GM11168 (cell line): ENCODE measurements around the gene EVI5.

Experiments used
- in situ Hi-C: fragments of 300-500 bp; cut with MboI; formaldehyde crosslinking; loops from one replicate; pipeline ENCODE4 v1.12.0; 2022; ENCODE audit warnings: low sequenced_read_pairs; ENCODE audit not compliant: unreplicated experiment

Gene EVI5

GRCh38 chr1:92494485-92495141 is 290.3 kb downstream of the EVI5 start:
- in situ Hi-C loops = loop anchor here (10.0 kb wide), 1 partner anchor 190 kb away; no protein-coding TSS in a partner anchor

GRCh38 chr1:92493139-92493538 is 291.8 kb downstream of the EVI5 start:
- in situ Hi-C loops = loop anchor here (10.0 kb wide), 1 partner anchor 188 kb away; no protein-coding TSS in a partner anchor

DNA sequence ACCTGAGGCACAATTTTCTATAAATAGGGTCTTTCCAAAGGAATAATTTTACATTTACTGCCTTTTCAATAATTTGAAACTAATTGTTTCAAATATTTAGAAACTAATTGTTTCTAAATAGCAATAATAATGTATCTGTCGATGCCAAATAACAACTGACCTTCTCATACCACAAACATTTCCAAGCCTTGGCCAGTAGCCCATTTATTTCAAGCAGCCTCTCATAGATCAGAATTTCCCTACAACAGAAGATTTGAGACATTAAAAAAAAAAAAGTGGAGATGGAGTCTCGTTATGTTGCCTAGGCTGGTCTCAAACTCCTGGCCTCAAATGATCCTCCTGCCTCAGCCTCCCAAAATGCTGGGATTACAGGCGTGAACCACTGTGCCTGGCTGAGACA is 296.1 kb downstream of the EVI5 start:
- in situ Hi-C loops = no loop called here

DNA sequence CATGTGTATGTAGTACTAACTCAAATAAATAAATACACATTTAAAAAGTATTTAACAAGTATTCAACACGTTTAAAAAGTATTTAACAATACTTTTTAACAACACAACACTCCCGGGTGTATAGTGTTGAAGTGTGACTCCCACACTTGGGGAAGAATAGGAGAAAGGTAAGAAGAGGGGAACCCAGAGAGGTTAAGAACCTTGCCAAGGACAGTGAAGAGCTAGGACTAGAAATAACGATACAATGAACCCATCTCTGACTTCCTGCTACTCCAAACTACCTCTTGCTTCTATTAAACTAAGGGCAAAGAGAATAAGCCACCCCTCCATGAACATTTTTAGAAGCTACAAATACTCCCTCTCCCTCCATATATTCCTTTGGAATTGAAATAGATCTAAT is 296.5 kb downstream of the EVI5 start:
- in situ Hi-C loops = no loop called here

DNA sequence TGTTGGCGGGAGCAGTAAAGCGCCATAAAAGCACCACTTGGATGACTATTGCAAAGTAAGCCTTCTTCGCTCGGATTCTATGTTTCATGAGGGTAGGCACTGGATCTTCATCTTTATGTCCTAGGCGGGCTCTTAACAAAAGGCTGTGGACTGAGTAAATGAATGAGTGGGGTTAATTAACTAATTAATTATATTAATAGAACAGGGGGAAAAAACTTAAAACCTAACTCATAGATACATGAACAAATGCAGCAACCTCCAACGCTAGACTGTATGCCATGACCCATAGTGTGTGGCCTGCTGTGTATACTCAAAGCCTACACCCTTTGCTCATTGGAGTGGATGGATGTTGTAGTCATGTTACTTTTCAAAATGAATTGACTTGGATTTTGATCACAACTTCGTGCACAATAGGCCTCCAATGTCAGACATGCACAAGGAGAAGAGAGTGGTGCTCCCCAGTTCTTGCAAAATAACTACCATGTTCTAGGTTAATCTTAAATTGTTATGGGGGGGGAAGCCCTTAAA is 297.8 kb downstream of the EVI5 start:
- in situ Hi-C loops = no loop called here

DNA sequence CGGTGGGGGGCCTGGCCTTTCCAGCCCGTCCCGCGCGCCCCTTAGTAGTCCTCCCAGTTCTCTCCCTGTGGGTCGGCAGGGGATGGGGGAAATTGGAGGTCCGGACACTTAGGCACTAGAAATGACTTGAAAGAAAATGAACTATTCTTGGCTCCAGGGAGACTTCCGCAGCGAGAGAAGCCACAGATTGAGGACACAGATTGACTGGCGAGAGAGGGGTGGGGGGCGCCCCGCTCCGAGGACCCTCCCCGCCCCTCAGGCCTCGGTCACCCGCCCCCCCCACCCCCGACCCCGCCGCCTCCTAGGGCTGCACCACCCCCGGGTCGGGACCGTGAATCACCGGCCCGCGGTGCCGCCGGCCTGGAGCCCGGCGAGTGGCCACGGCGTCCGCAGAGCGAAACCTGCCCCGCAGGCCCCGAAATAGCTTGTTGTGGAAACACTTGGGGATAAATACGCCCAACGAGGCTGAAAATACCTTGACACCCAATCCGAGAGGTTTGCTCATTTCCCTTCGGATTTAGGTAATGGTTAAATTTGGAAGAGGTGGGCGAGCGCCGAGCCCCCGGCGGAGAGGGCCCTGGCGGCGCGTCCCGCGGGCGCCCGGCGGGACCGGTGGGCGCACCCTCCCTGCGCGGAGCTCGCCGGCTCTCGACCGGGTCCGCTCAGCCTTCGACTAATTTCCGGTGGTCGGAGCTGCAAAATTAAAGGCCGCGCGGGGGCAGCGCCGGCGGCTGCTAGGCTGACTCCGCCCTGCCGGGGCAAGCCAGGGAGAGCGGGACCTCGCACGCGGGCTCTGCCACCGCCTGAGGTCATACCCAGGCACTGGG is 298.4 kb downstream of the EVI5 start, which contains the start of gene GFI1:
GFI1 (minus strand) TSS at position 675 of the 827 bp plus-strand sequence. CDS start 3,438 bp downstream, outside the sequence.
- in situ Hi-C loops = no loop called here

GRCh38 chr1:92485381-92486250 is 299.3 kb downstream of the EVI5 start:
- in situ Hi-C loops = no loop called here

GRCh38 chr1:92484472-92485380 is 300.2 kb downstream of the EVI5 start:
- in situ Hi-C loops = loop anchor here (5.0 kb wide), 1 partner anchor 118 kb away; no protein-coding TSS in a partner anchor

GRCh38 chr1:92483610-92484471 is 301.1 kb downstream of the EVI5 start:
- in situ Hi-C loops = loop anchor here (5.0 kb wide), 1 partner anchor 118 kb away; no protein-coding TSS in a partner anchor

GRCh38 chr1:92482665-92483609 is 302.0 kb downstream of the EVI5 start:
- in situ Hi-C loops = loop anchor here (5.0 kb wide), 1 partner anchor 119 kb away; no protein-coding TSS in a partner anchor

DNA sequence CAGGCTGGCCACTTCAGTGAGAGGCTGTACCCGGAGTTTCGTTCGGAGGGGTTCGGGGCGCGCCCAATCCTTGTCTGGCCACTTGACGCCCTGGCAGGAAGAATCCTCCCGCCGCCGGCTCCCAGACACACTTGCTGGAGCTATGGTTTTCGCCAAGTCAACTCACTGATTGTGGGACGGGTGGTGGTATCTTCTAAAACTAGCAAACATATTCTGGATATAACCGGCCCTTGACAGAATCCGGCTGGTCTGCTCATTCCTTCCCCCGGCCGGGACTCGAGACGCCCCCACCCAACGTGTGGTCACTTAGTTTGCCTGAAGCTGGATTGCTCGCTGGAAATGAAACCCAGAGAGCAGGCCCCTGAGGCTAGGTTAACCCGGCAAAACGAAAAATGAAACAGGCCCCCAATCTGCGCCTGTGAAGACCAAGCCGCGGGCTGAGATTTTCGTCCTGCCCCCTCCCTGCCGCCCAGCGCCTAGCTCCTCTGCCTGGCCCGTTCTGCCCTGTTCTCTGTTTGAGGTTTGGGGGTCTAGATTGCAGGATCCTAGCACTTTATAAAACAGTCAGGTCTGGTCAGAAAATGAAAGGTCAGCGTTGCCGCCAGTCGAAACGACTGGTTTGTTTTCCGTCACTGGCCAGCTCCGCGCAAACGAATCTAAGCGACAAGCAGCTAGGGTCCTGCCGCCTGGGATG is 302.8 kb downstream of the EVI5 start:
- in situ Hi-C loops = loop anchor here (5.0 kb wide), 1 partner anchor 120 kb away; no protein-coding TSS in a partner anchor

GRCh38 chr1:92481599-92481925 is 303.3 kb downstream of the EVI5 start:
- in situ Hi-C loops = loop anchor here (5.0 kb wide), 1 partner anchor 121 kb away; no protein-coding TSS in a partner anchor

DNA sequence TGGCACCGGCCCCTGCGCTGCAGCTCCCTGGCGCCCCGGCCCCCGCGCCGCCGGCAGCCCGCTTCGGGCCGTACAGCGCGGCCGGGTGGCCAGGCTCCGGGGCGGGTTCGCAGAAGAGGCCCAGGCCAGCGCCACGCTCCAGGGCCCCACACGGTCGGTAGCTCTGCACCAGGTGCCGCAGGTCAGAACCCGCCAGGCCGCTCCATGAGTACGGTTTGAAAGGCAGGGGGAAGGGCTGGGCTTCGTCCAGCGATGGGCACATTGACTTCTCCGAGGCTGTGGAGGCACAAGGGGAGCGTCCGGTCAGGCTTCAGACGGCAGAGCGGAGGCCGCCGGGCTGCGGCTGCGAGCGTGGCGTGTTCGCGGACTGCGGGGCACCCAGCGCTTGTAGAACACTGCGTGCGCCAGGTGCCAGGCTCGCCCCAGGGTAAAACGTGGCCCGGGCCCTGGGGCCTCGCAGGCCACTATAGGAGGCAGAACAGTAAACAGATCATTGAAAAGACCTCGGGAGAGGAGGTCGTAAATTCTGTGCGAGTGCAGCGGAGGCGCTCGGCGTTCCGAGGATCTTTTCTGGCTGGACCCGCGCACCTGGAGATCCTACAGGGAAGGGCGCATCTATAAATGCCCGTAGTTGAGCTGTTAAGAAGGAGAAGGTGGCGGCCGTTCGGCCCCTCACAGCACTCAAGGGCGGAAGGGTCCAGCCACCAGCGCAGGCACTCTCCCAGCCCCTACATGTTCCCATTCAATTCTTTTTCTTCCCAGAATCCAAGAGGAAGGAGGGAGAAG is 303.9 kb downstream of the EVI5 start:
- in situ Hi-C loops = loop anchor here (5.0 kb wide), 1 partner anchor 121 kb away; no protein-coding TSS in a partner anchor

DNA sequence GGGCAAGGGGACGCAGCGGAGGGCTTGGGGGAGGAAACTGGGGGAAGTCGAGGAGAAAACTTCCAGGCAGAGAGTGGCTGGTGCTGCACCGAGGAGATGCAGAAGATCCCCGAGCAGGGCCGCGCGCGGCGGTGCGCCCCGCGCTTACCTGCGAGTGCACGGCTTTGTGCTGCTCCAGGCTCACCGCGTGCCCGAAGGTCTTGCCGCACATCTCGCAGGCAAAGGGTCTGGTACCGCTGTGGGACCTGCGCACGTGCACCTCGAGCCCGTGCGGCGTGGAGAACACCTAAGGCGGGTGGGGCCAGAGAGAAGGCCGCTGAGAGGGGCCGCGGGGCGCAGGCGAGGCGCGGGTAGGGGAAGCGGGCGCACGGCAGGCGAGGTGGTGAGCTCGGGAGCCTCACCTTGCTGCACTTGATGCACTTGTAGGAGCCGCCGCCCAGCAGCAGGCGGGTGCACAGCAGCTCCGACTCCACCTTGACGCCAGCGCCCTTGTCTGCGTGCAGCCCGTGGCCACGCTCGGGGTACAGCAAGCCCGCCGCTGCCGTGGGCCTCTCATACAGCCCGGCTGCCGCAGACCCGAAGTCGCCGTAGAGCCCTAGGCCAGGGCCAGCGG is 304.6 kb downstream of the EVI5 start:
- in situ Hi-C loops = loop anchor here (5.0 kb wide), 1 partner anchor 122 kb away; no protein-coding TSS in a partner anchor

GRCh38 chr1:92479587-92479986 is 305.3 kb downstream of the EVI5 start:
- in situ Hi-C loops = no loop called here
